Liver (tissue), 9 donors: ENCODE results near the gene PVRIG. TPM values are rescaled to one million over a fixed set of nuclear protein-coding genes. Genes with fewer than 3 reads are reported as not detected.
"Not testable (repeated sequence)": the region's sequence is repeated elsewhere in the genome, so short reads cannot be mapped to it uniquely, and the experiment has no call there.

Source experiments
- DNase-seq: peaks from one replicate; pipeline ENCODE4 v3.0.0-alpha.2; 2017; ENCODE audit warnings: low spot score
- H3K27ac ChIP-seq, 2 donors: one replicate each; pipeline ENCODE4 v1.7.0; 2013; ENCODE audit warnings: inconsistent platforms in 2 of 2, low read length in 2 of 2, control low read depth in 1 of 2, low read depth in 1 of 2, mild to moderate bottlenecking in 1 of 2
- H3K27me3 ChIP-seq, 4 donors: one replicate each; pipeline versions ENCODE4 v1.6.1 to v1.7.0; 2013; ENCODE audit warnings: low read length in 3 of 4, inconsistent platforms in 1 of 4, mild to moderate bottlenecking in 1 of 4, moderate library complexity in 1 of 4; ENCODE audit not compliant: control insufficient read depth in 4 of 4, insufficient read depth in 4 of 4
- H3K36me3 ChIP-seq, 4 donors: one replicate each; pipeline versions ENCODE4 v1.6.1 to v1.7.0; 2013; ENCODE audit warnings: low read length in 3 of 4, mild to moderate bottlenecking in 3 of 4, low read depth in 1 of 4, moderate library complexity in 1 of 4; ENCODE audit not compliant: control insufficient read depth in 4 of 4, insufficient read depth in 3 of 4
- H3K4me1 ChIP-seq, 4 donors: one replicate each; pipeline versions ENCODE4 v1.6.1 to v1.7.0; 2013; ENCODE audit warnings: low read length in 3 of 4, mild to moderate bottlenecking in 3 of 4, moderate library complexity in 1 of 4; ENCODE audit not compliant: control insufficient read depth in 4 of 4, insufficient read depth in 4 of 4
- H3K4me3 ChIP-seq, 3 donors: one replicate each; pipeline versions ENCODE4 v1.6.1 to v1.7.0; 2013; ENCODE audit warnings: low read length in 3 of 3, control low read depth in 1 of 3, low read depth in 1 of 3, mild to moderate bottlenecking in 1 of 3
- H3K9ac ChIP-seq, 2 donors: one replicate each; pipeline ENCODE4 v1.7.0; 2013; ENCODE audit warnings: low read length in 2 of 2, mild to moderate bottlenecking in 2 of 2, moderate library complexity in 2 of 2, control low read depth in 1 of 2, low read depth in 1 of 2
- H3K9me3 ChIP-seq, 4 donors: one replicate each; pipeline versions ENCODE4 v1.6.1 to v1.7.0; 2013; ENCODE audit warnings: low read length in 3 of 4; ENCODE audit not compliant: control insufficient read depth in 4 of 4
- EGR1 ChIP-seq, 2 donors: IDR thresholded peaks; 2 replicates each; pipeline ENCODE4 v1.6.1; 2016 to 2018; ENCODE audit warnings: antibody characterized with exemption in 2 of 2, low read depth in 2 of 2
- FOXA1 ChIP-seq: IDR thresholded peaks from 2 replicates; pipeline ENCODE4 v1.6.1; 2016; ENCODE audit warnings: antibody characterized with exemption
- FOXA2 ChIP-seq: IDR thresholded peaks from 2 replicates; pipeline ENCODE4 v1.6.1; 2016; ENCODE audit warnings: antibody characterized with exemption
- GABPA ChIP-seq, 2 donors: IDR thresholded peaks in 1 of 2; conservative IDR thresholded peaks in 1 of 2; 2 replicates each; pipeline ENCODE4 v1.6.1; 2016; ENCODE audit warnings: antibody characterized with exemption in 2 of 2, mild to moderate bottlenecking in 1 of 2, moderate library complexity in 1 of 2
- HNF4A ChIP-seq, 2 donors: conservative IDR thresholded peaks; 2 replicates each; pipeline ENCODE4 v1.6.1; 2016; ENCODE audit warnings: antibody characterized with exemption in 2 of 2, mild to moderate bottlenecking in 2 of 2
- HNF4G ChIP-seq: IDR thresholded peaks from 2 replicates; pipeline ENCODE4 v1.6.1; 2016; ENCODE audit warnings: antibody characterized with exemption
- JUND ChIP-seq, 2 donors: IDR thresholded peaks; 2 replicates each; pipeline ENCODE4 v1.6.1; 2016; ENCODE audit warnings: antibody characterized with exemption in 2 of 2
- NR2F2 ChIP-seq: IDR thresholded peaks from 2 replicates; pipeline ENCODE4 v1.6.1; 2016; ENCODE audit warnings: antibody characterized with exemption
- RAD21 ChIP-seq, 2 donors: IDR thresholded peaks; 2 replicates each; pipeline ENCODE4 v1.6.1; 2016; ENCODE audit warnings: antibody characterized with exemption in 2 of 2, mild to moderate bottlenecking in 2 of 2
- RXRA ChIP-seq, 2 donors: IDR thresholded peaks; 2 replicates each; pipeline ENCODE4 v1.6.1; 2017 to 2018; ENCODE audit warnings: antibody characterized with exemption in 2 of 2, mild to moderate bottlenecking in 1 of 2
- SP1 ChIP-seq: IDR thresholded peaks from 2 replicates; pipeline ENCODE4 v1.6.1; 2018; ENCODE audit warnings: antibody characterized with exemption, mild to moderate bottlenecking
- TAF1 ChIP-seq: conservative IDR thresholded peaks from 2 replicates; pipeline ENCODE4 v1.6.1; 2016; ENCODE audit warnings: antibody characterized with exemption, mild to moderate bottlenecking
- YY1 ChIP-seq: IDR thresholded peaks from 2 replicates; pipeline ENCODE4 v1.6.1; 2016; ENCODE audit warnings: antibody characterized with exemption, mild to moderate bottlenecking
- WGBS: extraction: QIAGEN DNeasy Blood & Tissue Kit; methylation state at CpG from one replicate; pipeline ENCODE4 v1.1.7; 2013; 5-methylcytosine and 5-hydroxymethylcytosine counted together
- polyA plus RNA-seq, 2 donors: library from polyadenylated mRNA; stranded (reverse) in 1 of 2; unstranded in 1 of 2; fragments of 200-250 nt in 1 of 2; fragments of >200 nt in 1 of 2; fragmentation: Nextera tagmentation in 1 of 2; extraction: Ambion mirVana in 1 of 2; gene quantifications; one replicate each; pipeline versions ENCODE4 v1.2.1 to v1.2.3, GENCODE V29; 2013 to 2015
- total RNA-seq, 2 donors: library from RNA; depleted of rRNA; stranded (reverse); fragments of >200 nt; gene quantifications; one replicate each; pipeline ENCODE4 v1.2.3, GENCODE V29; 2014
- TF ChIP-seq, protein P1 (sequence below): IDR thresholded peaks from 2 replicates; pipeline ENCODE4 v1.6.1; 2016; ENCODE audit warnings: antibody characterized with exemption
- TF ChIP-seq, protein P2 (sequence below): IDR thresholded peaks from 2 replicates; pipeline ENCODE4 v1.6.1; 2016; ENCODE audit warnings: antibody characterized with exemption, mild to moderate bottlenecking
- TF ChIP-seq, protein P3 (sequence below): fragments of 150-350 bp; IDR thresholded peaks from 2 replicates; pipeline ENCODE4 v1.5.1; 2017; ENCODE audit warnings: improper control_type of control experiment, low read depth, low read length; ENCODE audit not compliant: missing input control
- TF ChIP-seq, protein P4 (sequence below): IDR thresholded peaks from 2 replicates; pipeline ENCODE4 v1.6.1; 2016; ENCODE audit warnings: antibody characterized with exemption
- TF ChIP-seq, protein P5 (sequence below): IDR thresholded peaks from 2 replicates; pipeline ENCODE4 v1.6.1; 2016; ENCODE audit warnings: antibody characterized with exemption
- donor health status: healthy.
- donor health status: healthy.
- donor health status: healthy.
- donor health status: healthy.
- donor health status: healthy.

The PVRIG gene
- total and polyA plus RNA-seq, 4 donors = 0.37 to 0.81 (median 0.58) TPM

DNA sequence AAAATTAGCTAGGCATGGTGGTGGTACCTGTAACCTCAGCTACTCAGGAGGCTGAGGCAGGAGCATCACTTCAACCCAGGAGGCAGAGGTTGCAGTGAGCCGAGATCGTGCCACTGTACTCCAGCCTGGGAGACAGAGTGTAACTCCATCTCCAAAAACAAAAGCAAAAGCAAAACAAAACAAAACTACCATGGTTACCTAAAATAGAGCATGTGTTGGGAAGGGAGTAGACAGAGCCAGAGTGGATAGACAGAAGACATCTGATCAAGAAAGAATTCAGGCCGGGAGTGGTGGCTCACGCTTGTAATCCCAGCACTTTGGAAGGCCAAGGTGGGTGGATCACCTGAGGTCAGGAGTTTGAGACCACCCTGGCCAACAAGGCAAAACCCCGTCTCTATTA, 46.1 kb downstream of the PVRIG start:
- H3K4me3 ChIP-seq, H3K36me3 ChIP-seq, H3K27me3 ChIP-seq, H3K27ac ChIP-seq, DNase-seq, H3K4me1 ChIP-seq, H3K9me3 ChIP-seq, H3K9ac ChIP-seq: not testable (repeated sequence)
- 91% methylated on average over 5 of the region's 5 CpGs for WGBS

DNA sequence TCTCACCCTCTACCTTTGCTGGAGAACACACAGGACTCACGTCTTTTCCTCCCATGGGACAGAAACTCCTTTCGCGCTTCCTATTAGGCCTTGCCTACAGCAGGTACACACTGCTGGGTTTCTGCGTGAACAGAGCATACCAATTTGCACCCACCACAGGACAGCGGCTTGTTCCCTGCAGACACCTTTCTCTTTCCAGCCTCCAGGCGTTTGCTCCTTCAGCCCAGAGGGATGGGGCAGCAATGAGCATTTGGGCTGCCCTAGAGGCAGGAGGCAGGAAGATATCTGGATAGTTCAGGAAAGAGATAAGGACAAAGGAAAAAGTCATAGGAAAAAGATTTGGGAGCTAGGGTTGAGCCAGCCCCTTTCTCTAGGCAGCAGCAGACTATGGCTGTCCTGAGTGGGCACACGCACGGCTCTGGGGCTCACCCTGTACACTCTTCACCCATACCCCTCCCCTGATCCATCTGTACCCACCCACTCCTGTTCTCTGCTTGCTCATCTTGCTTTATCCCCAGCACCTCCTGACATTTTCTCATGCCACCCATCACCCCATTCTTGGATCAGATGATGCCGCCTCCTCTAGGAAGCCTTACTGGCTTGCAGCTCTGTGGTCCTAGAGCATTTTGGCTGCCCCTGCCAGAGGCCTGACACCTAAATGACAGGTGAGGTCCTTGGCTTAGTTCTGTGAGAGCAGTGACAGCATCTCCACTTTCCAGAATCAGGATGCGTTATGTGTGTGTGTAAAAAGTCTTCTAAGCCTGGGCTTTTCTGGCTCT, 47.0 kb downstream of the PVRIG start:
- Histone ChIP-seq H3K9me3 (no peaks in the 10 kb centered on the region), H3K4me3 (no peak overlapping the region), H3K9ac (no peak overlapping the region), H3K27me3 (no peaks in the 10 kb centered on the region), H3K4me1 (peaks cover 0 to 9% (median 3%) of the 10 kb centered on the region in 4 donors), H3K36me3 (no peaks in the 10 kb centered on the region), H3K27ac (no peak overlapping the region)
- no peak for DNase-seq
- no peak for TF ChIP-seq GABPA (IDR thresholded peaks at IDR 0.05 in 1 of 2, conservative IDR thresholded peaks at IDR 0.05 in 1 of 2)
- no peak for TF ChIP-seq TAF1
- TF ChIP-seq, protein P1, sequence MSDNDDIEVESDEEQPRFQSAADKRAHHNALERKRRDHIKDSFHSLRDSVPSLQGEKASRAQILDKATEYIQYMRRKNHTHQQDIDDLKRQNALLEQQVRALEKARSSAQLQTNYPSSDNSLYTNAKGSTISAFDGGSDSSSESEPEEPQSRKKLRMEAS = no peak
- whole genome bisulfite sequencing = 93% methylated on average over 10 of the region's 10 CpGs

DNA sequence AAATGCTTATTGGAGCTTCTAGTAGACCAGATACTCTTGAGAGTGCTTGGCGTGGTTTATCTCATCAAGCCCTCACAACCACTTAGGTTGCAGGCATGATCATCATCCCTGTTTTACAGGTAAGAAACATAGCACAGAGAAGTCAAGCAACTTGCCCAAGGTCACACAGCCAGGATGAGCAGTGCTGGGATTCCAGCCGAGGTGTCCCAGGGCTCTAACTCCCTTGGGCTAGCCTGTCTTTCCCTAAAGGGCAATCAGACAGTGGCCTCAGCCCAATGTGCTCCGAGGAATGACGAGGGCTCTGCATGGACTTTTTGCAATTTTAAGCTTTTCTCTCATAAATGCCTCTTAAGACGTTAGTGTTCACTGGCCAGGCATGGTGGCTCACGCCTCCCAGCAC, 47.9 kb downstream of the PVRIG start:
- TF ChIP-seq, protein P1 = no peak
- TF ChIP-seq YY1 = no peak
- TF ChIP-seq, protein P2, sequence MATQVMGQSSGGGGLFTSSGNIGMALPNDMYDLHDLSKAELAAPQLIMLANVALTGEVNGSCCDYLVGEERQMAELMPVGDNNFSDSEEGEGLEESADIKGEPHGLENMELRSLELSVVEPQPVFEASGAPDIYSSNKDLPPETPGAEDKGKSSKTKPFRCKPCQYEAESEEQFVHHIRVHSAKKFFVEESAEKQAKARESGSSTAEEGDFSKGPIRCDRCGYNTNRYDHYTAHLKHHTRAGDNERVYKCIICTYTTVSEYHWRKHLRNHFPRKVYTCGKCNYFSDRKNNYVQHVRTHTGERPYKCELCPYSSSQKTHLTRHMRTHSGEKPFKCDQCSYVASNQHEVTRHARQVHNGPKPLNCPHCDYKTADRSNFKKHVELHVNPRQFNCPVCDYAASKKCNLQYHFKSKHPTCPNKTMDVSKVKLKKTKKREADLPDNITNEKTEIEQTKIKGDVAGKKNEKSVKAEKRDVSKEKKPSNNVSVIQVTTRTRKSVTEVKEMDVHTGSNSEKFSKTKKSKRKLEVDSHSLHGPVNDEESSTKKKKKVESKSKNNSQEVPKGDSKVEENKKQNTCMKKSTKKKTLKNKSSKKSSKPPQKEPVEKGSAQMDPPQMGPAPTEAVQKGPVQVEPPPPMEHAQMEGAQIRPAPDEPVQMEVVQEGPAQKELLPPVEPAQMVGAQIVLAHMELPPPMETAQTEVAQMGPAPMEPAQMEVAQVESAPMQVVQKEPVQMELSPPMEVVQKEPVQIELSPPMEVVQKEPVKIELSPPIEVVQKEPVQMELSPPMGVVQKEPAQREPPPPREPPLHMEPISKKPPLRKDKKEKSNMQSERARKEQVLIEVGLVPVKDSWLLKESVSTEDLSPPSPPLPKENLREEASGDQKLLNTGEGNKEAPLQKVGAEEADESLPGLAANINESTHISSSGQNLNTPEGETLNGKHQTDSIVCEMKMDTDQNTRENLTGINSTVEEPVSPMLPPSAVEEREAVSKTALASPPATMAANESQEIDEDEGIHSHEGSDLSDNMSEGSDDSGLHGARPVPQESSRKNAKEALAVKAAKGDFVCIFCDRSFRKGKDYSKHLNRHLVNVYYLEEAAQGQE = no peak
- no peak for TF ChIP-seq RXRA (IDR thresholded peaks at IDR 0.05)
- no peak for TF ChIP-seq JUND (IDR thresholded peaks at IDR 0.05)
- no peak for TF ChIP-seq FOXA2
- no peak for TF ChIP-seq HNF4G
- TF ChIP-seq, protein P3, sequence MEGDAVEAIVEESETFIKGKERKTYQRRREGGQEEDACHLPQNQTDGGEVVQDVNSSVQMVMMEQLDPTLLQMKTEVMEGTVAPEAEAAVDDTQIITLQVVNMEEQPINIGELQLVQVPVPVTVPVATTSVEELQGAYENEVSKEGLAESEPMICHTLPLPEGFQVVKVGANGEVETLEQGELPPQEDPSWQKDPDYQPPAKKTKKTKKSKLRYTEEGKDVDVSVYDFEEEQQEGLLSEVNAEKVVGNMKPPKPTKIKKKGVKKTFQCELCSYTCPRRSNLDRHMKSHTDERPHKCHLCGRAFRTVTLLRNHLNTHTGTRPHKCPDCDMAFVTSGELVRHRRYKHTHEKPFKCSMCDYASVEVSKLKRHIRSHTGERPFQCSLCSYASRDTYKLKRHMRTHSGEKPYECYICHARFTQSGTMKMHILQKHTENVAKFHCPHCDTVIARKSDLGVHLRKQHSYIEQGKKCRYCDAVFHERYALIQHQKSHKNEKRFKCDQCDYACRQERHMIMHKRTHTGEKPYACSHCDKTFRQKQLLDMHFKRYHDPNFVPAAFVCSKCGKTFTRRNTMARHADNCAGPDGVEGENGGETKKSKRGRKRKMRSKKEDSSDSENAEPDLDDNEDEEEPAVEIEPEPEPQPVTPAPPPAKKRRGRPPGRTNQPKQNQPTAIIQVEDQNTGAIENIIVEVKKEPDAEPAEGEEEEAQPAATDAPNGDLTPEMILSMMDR = no peak
- TF ChIP-seq, protein P4, sequence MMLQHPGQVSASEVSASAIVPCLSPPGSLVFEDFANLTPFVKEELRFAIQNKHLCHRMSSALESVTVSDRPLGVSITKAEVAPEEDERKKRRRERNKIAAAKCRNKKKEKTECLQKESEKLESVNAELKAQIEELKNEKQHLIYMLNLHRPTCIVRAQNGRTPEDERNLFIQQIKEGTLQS = no peak
- no peak for TF ChIP-seq GABPA (IDR thresholded peaks at IDR 0.05 in 1 of 2, conservative IDR thresholded peaks at IDR 0.05 in 1 of 2)
- TF ChIP-seq TAF1 = no peak
- TF ChIP-seq NR2F2 = no peak
- TF ChIP-seq RAD21 (IDR thresholded peaks at IDR 0.05) = no peak
- no peak for TF ChIP-seq EGR1 (IDR thresholded peaks at IDR 0.05; ENCODE audit: low read depth in 2 of 2)
- TF ChIP-seq, protein P5, sequence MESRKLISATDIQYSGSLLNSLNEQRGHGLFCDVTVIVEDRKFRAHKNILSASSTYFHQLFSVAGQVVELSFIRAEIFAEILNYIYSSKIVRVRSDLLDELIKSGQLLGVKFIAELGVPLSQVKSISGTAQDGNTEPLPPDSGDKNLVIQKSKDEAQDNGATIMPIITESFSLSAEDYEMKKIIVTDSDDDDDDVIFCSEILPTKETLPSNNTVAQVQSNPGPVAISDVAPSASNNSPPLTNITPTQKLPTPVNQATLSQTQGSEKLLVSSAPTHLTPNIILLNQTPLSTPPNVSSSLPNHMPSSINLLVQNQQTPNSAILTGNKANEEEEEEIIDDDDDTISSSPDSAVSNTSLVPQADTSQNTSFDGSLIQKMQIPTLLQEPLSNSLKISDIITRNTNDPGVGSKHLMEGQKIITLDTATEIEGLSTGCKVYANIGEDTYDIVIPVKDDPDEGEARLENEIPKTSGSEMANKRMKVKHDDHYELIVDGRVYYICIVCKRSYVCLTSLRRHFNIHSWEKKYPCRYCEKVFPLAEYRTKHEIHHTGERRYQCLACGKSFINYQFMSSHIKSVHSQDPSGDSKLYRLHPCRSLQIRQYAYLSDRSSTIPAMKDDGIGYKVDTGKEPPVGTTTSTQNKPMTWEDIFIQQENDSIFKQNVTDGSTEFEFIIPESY = no peak
- TF ChIP-seq SP1 = no peak
- no peak for TF ChIP-seq FOXA1
- no peak for TF ChIP-seq HNF4A (conservative IDR thresholded peaks at IDR 0.05)
- Histone ChIP-seq H3K27me3 (no peaks in the 10 kb centered on the region), H3K9ac (no peak overlapping the region), H3K27ac (no peak overlapping the region), H3K9me3 (no peaks in the 10 kb centered on the region), H3K4me3 (no peak overlapping the region), H3K4me1 (peaks cover 0 to 15% (median 5%) of the 10 kb centered on the region in 4 donors), H3K36me3 (no peaks in the 10 kb centered on the region)
- no peak for DNase-seq
- WGBS = 96% methylated on average over 6 of the region's 6 CpGs
